CD4-positive, alpha-beta T cell (primary cell): ENCODE results near the gene GADL1. TPM values are rescaled to one million over a fixed set of nuclear protein-coding genes. Genes with fewer than 3 reads are reported as not detected.

Experiments used
- ATAC-seq: fragments of 200-7000 bp; cut with Tn5 transposase; one replicate; pipeline ENCODE4 v1.10.0; 2022; ENCODE audit warnings: mild to moderate bottlenecking; ENCODE audit not compliant: poor library complexity
- CTCF ChIA-PET: fragments of 350-600 bp; sonication (Branson Sonifier 250); formaldehyde crosslinking; loops from one replicate; lab custom pipeline; 2021; ENCODE audit warnings: antibody characterized with exemption, inconsistent platforms; lab: Charles Lee
- POLR2A ChIA-PET: fragments of 350-600 bp; sonication (Branson Sonifier 250); formaldehyde crosslinking; loops from one replicate; lab custom pipeline; 2021; ENCODE audit warnings: antibody characterized with exemption, inconsistent platforms; lab: Charles Lee
- DNase-seq, 14 experiments: peaks; one replicate each; pipeline ENCODE4 v3.0.0-alpha.2; 2013 to 2020; ENCODE audit warnings: mixed read lengths in 2 of 14
- H3K27ac ChIP-seq, 2 donors: one replicate each; pipeline versions ENCODE4 v1.5.1 to v1.7.0; 2013; ENCODE audit warnings: low read length in 2 of 2, low read depth in 1 of 2, mild to moderate bottlenecking in 1 of 2
- H3K27me3 ChIP-seq, 2 experiments: 1 replicate in 1 of 2; 2 replicates in 1 of 2; pipeline versions ENCODE4 v1.6.1 to v1.7.0; 2013; ENCODE audit warnings: low read length in 2 of 2, control low read depth in 1 of 2, mild to moderate bottlenecking in 1 of 2, moderate library complexity in 1 of 2; ENCODE audit not compliant: insufficient read depth in 2 of 2, control insufficient read depth in 1 of 2
- H3K36me3 ChIP-seq: one replicate; pipeline ENCODE4 v1.6.1; 2013; ENCODE audit warnings: low read length, control low read depth; ENCODE audit not compliant: insufficient read depth
- H3K4me1 ChIP-seq: one replicate; pipeline ENCODE4 v1.6.1; 2013; ENCODE audit warnings: low read length, control low read depth; ENCODE audit not compliant: insufficient read depth
- H3K4me3 ChIP-seq: one replicate; pipeline ENCODE4 v1.5.1; 2013; ENCODE audit warnings: mild to moderate bottlenecking, low read length, moderate library complexity
- H3K9me3 ChIP-seq, 2 experiments: 1 replicate in 1 of 2; 2 replicates in 1 of 2; pipeline versions ENCODE4 v1.6.1 to v1.7.0; 2013; ENCODE audit warnings: low read length in 2 of 2, mild to moderate bottlenecking in 2 of 2, control low read depth in 1 of 2, moderate library complexity in 1 of 2; ENCODE audit not compliant: control insufficient read depth in 1 of 2, insufficient read depth in 1 of 2
- H3K27ac Mint-ChIP-seq: one replicate; pipeline ENCODE4 v1.8.0; 2020; ENCODE audit warnings: mixed read lengths
- H3K27me3 Mint-ChIP-seq: one replicate; pipeline ENCODE4 v1.8.0; 2021; ENCODE audit warnings: mixed read lengths
- H3K36me3 Mint-ChIP-seq: one replicate; pipeline ENCODE4 v1.8.0; 2021; ENCODE audit warnings: low read depth, mixed read lengths
- H3K4me1 Mint-ChIP-seq: one replicate; pipeline ENCODE4 v1.8.0; 2021; ENCODE audit warnings: low read depth, mixed read lengths
- H3K4me3 Mint-ChIP-seq: one replicate; pipeline ENCODE4 v1.8.0; 2020; ENCODE audit warnings: mild to moderate bottlenecking, mixed read lengths
- H3K9me3 Mint-ChIP-seq: one replicate; pipeline ENCODE4 v1.8.0; 2020; ENCODE audit warnings: mixed read lengths
- intact Hi-C, 2 experiments: fragments of 100-400 bp; cut with DNase I in 1 of 2; cut with micrococcal nuclease in 1 of 2; formaldehyde crosslinking; loops; one replicate each; pipeline versions ENCODE4 v1.15.1 to v1.9.0; 2023 to 2025; cut with DNase I, micrococcal nuclease
- total RNA-seq, 174 experiments: library from RNA in 2 of 174; stranded (reverse) in 2 of 174; gene quantifications; one replicate each; pipeline ENCODE4 v1.2.3 and lab custom pipeline; 2021 to 2026
- TF ChIP-seq, protein P1 (sequence below): fragments of 200-600 bp; IDR thresholded peaks from one replicate; pipeline ENCODE4 v1.8.0; 2022; ENCODE audit warnings: antibody characterized with exemption, mild to moderate bottlenecking

GADL1 gene
- total RNA-seq, 2 experiments from 2014 or later, result not detected

DNA sequence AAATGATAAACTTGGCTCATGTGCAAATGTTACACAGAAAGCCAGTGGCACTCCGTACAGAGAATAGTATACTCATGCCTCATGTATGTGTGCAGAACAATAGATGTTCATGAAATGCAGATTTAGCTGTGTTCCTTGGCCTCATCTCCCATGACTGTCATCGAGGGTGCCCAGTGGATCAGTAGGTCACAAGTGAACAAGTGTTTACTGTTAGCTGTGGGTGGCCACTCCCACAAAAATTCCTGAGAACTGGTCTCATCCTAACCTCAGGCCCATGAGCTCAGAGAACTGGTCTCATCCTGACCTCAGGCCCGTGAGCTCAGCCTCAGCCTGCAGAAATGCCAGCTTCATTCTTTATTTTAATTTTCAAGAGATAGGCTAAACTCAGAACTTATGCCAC, 124.1 kb downstream of the GADL1 start:
- TF ChIP-seq, protein P1, sequence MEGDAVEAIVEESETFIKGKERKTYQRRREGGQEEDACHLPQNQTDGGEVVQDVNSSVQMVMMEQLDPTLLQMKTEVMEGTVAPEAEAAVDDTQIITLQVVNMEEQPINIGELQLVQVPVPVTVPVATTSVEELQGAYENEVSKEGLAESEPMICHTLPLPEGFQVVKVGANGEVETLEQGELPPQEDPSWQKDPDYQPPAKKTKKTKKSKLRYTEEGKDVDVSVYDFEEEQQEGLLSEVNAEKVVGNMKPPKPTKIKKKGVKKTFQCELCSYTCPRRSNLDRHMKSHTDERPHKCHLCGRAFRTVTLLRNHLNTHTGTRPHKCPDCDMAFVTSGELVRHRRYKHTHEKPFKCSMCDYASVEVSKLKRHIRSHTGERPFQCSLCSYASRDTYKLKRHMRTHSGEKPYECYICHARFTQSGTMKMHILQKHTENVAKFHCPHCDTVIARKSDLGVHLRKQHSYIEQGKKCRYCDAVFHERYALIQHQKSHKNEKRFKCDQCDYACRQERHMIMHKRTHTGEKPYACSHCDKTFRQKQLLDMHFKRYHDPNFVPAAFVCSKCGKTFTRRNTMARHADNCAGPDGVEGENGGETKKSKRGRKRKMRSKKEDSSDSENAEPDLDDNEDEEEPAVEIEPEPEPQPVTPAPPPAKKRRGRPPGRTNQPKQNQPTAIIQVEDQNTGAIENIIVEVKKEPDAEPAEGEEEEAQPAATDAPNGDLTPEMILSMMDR, result no peak
- POLR2A ChIA-PET, result no interaction called here

GRCh38 chr3:30768703-30769550, 125.5 kb downstream of the GADL1 start:
- Histone ChIP-seq H3K27me3 (no peaks in the 10 kb centered on the region), H3K36me3 (no peaks in the 10 kb centered on the region), H3K4me3 (no peak overlapping the region), H3K9me3 (no peaks in the 10 kb centered on the region), H3K27ac (no peak overlapping the region), H3K4me1 (no peaks in the 10 kb centered on the region)
- intact Hi-C loops, result loop anchor here (1.0 to 5.0 kb wide), 3 partner anchors 363 to 1375 kb away; no protein-coding TSS in a partner anchor
- POLR2A ChIA-PET, result interaction anchor here (0.5 kb wide), 1 partner anchor 255 kb away, joined by 3 read pairs; no protein-coding TSS in a partner anchor
- ATAC-seq (peak; percentile 60), DNase-seq (peak; percentile 49 to 78 (median 64))
- Mint-ChIP-seq H3K27ac (no peak overlapping the region), H3K4me1 (peaks cover 5% of the 10 kb centered on the region), H3K27me3 (peaks cover 9% of the 10 kb centered on the region), H3K9me3 (no peaks in the 10 kb centered on the region), H3K36me3 (no peaks in the 10 kb centered on the region), H3K4me3 (no peak overlapping the region)
- CTCF ChIA-PET, result interaction anchor here (0.6 to 1.5 kb wide), 8 partner anchors 10 to 1114 kb away, joined by 3 to 7 read pairs (median 4); no protein-coding TSS in a partner anchor
- TF ChIP-seq, protein P1, result peak; percentile 83

More for the DNA sequence above, 124.1 kb downstream of the GADL1 start:
- Mint-ChIP-seq H3K27ac (no peak overlapping the region), H3K4me1 (peaks cover 5% of the 10 kb centered on the region), H3K4me3 (no peak overlapping the region), H3K36me3 (no peaks in the 10 kb centered on the region), H3K9me3 (no peaks in the 10 kb centered on the region), H3K27me3 (peaks cover 9% of the 10 kb centered on the region)
- no peak for DNase-seq
- no peaks in the 10 kb centered on the region for H3K4me1 ChIP-seq
- CTCF ChIA-PET, result interaction anchor here (1.9 kb wide), 1 partner anchor 998 kb away, joined by 7 read pairs; no protein-coding TSS in a partner anchor
- no peak overlapping the region for H3K27ac ChIP-seq
- no peak for ATAC-seq
- intact Hi-C loops, result loop anchor here in 1 of 2 experiments (2.0 kb wide), 1 partner anchor 926 kb away; no protein-coding TSS in a partner anchor
- no peaks in the 10 kb centered on the region for H3K27me3 ChIP-seq
- no peak overlapping the region for H3K4me3 ChIP-seq
- H3K9me3 ChIP-seq, result no peaks in the 10 kb centered on the region
- H3K36me3 ChIP-seq, result no peaks in the 10 kb centered on the region

- ChIA-PET POLR2A (no interaction called here), CTCF (interaction anchor here (0.6 to 1.5 kb wide), 7 partner anchors 9 to 1113 kb away, joined by 3 to 7 read pairs (median 4); no protein-coding TSS in a partner anchor)
- TF ChIP-seq, protein P1, result no peak
- DNase-seq, result no peak
- Histone ChIP-seq H3K4me3 (no peak overlapping the region), H3K9me3 (no peaks in the 10 kb centered on the region), H3K27me3 (no peaks in the 10 kb centered on the region), H3K4me1 (no peaks in the 10 kb centered on the region), H3K27ac (no peak overlapping the region), H3K36me3 (no peaks in the 10 kb centered on the region)
- Mint-ChIP-seq H3K27ac (no peak overlapping the region), H3K4me1 (peaks cover 5% of the 10 kb centered on the region), H3K9me3 (no peaks in the 10 kb centered on the region), H3K27me3 (peaks cover 9% of the 10 kb centered on the region), H3K36me3 (no peaks in the 10 kb centered on the region), H3K4me3 (no peak overlapping the region)
- intact Hi-C loops, result loop anchor here (1.0 to 5.0 kb wide), 3 partner anchors 364 to 1376 kb away; no protein-coding TSS in a partner anchor
- ATAC-seq, result no peak
Observed at GRCh38 chr3:30768046-30768445, 126.4 kb downstream of the GADL1 start.
